IMR-90 (cell line): ENCODE data around the gene DNAH5. TPM values are rescaled to one million over a fixed set of nuclear protein-coding genes. Genes with fewer than 3 reads are reported as not detected.

ENCODE experiments used
- ATAC-seq: fragments of 200-7000 bp; cut with Tn5 transposase; 2 replicates; pipeline ENCODE4 v1.9.1; 2020; ENCODE audit warnings: low read depth, mild to moderate bottlenecking, moderate library complexity
- BruUV-seq: library from RNA; stranded (reverse); fragments of 400-500 nt; replicated peaks from 2 replicates; lab custom pipeline; 2021; lab: Mats Ljungman, UMichigan
- CTCF ChIA-PET: fragments of 300-600 bp; formaldehyde crosslinking; extraction: SDS; loops from one replicate; lab custom pipeline; 2021; ENCODE audit warnings: antibody characterized with exemption; lab: Yijun Ruan, JAX
- POLR2A ChIA-PET: fragments of 300-600 bp; sonication (Branson Sonifier 250); formaldehyde crosslinking; loops from one replicate; lab custom pipeline; 2022; ENCODE audit warnings: antibody characterized with exemption; ENCODE audit not compliant: unreplicated experiment; lab: Charles Lee
- DNase-seq: peaks from one replicate; pipeline ENCODE4 v3.0.0; 2013
- H2AFZ ChIP-seq: replicated peaks from 2 replicates; pipeline ENCODE3; 2013; ENCODE audit warnings: low read length, mild to moderate bottlenecking; ENCODE audit not compliant: poor library complexity
- H2AK5ac ChIP-seq: 2 replicates; pipeline ENCODE4 v1.6.1; 2013; ENCODE audit warnings: low read depth, low read length, inconsistent platforms
- H2AK9ac ChIP-seq: replicated peaks from 2 replicates; pipeline ENCODE3; 2013; ENCODE audit warnings: mild to moderate bottlenecking, low read depth, low read length, moderate library complexity; ENCODE audit not compliant: poor library complexity
- H2BK120ac ChIP-seq: 2 replicates; pipeline ENCODE4 v1.6.1; 2013; ENCODE audit warnings: low read depth, low read length, inconsistent platforms
- H2BK15ac ChIP-seq: 3 replicates; pipeline ENCODE4 v1.6.1; 2013; ENCODE audit warnings: low read depth, low read length, inconsistent platforms
- H2BK20ac ChIP-seq: 2 replicates; pipeline ENCODE4 v1.6.1; 2013; ENCODE audit warnings: low read depth, mild to moderate bottlenecking, inconsistent platforms, low read length, moderate library complexity
- H2BK5ac ChIP-seq: 2 replicates; pipeline ENCODE4 v1.6.1; 2013; ENCODE audit warnings: mild to moderate bottlenecking, low read depth, low read length, inconsistent platforms; ENCODE audit not compliant: poor library complexity, severe bottlenecking
- H3K14ac ChIP-seq: replicated peaks from 2 replicates; pipeline ENCODE4 v1.6.1; 2013; ENCODE audit warnings: low read depth, low read length, inconsistent platforms
- H3K18ac ChIP-seq: 2 replicates; pipeline ENCODE4 v1.6.1; 2013; ENCODE audit warnings: low read depth, low read length, control low read depth
- H3K23ac ChIP-seq: 2 replicates; pipeline ENCODE4 v1.6.1; 2013; ENCODE audit warnings: low read depth, low read length, inconsistent platforms
- H3K27ac ChIP-seq: 2 replicates; pipeline ENCODE4 v1.5.1; 2013; ENCODE audit warnings: mild to moderate bottlenecking, control low read depth, low read length; ENCODE audit not compliant: insufficient read depth
- H3K27me3 ChIP-seq: 2 replicates; pipeline ENCODE4 v1.6.1; 2013; ENCODE audit warnings: low read length; ENCODE audit not compliant: control insufficient read depth, insufficient read depth
- H3K36me3 ChIP-seq: 2 replicates; pipeline ENCODE4 v1.6.1; 2013; ENCODE audit warnings: low read length, mixed read lengths; ENCODE audit not compliant: control insufficient read depth, insufficient read depth
- H3K4ac ChIP-seq: 2 replicates; pipeline ENCODE4 v1.6.1; 2013; ENCODE audit warnings: low read depth, low read length, inconsistent platforms
- H3K4me1 ChIP-seq: 2 replicates; pipeline ENCODE4 v1.6.1; 2013; ENCODE audit warnings: low read length, mixed read lengths; ENCODE audit not compliant: control insufficient read depth, insufficient read depth
- H3K4me2 ChIP-seq: 2 replicates; pipeline ENCODE4 v1.6.1; 2013; ENCODE audit warnings: low read depth, mild to moderate bottlenecking, control low read depth, low read length, moderate library complexity
- H3K4me3 ChIP-seq: 2 replicates; pipeline ENCODE4 v1.5.1; 2013; ENCODE audit warnings: low read depth, mild to moderate bottlenecking, control low read depth, low read length, moderate library complexity; ENCODE audit not compliant: insufficient read depth
- H3K56ac ChIP-seq: 2 replicates; pipeline ENCODE4 v1.6.1; 2013; ENCODE audit warnings: low read length, inconsistent platforms; ENCODE audit not compliant: insufficient read depth; ENCODE audit errors: extremely low read depth
- H3K79me1 ChIP-seq, 2 experiments: 2 replicates each; pipeline ENCODE4 v1.6.1; 2013; ENCODE audit warnings: low read length in 2 of 2, inconsistent platforms in 1 of 2, low read depth in 1 of 2
- H3K9ac ChIP-seq: 2 replicates; pipeline ENCODE4 v1.6.1; 2013; ENCODE audit warnings: low read depth, low read length, control low read depth
- H3K9me1 ChIP-seq: 2 replicates; pipeline ENCODE4 v1.6.1; 2013; ENCODE audit warnings: low read length, inconsistent platforms; ENCODE audit not compliant: insufficient read depth
- H3K9me3 ChIP-seq: 2 replicates; pipeline ENCODE4 v1.6.1; 2013; ENCODE audit warnings: low read length; ENCODE audit not compliant: control insufficient read depth, insufficient read depth
- H4K20me1 ChIP-seq: 2 replicates; pipeline ENCODE4 v1.6.1; 2013; ENCODE audit warnings: low read length, inconsistent platforms; ENCODE audit not compliant: insufficient read depth
- H4K5ac ChIP-seq: 2 replicates; pipeline ENCODE4 v1.6.1; 2013; ENCODE audit warnings: mild to moderate bottlenecking, low read depth, low read length, control low read depth
- H4K8ac ChIP-seq, 2 experiments: 2 replicates each; pipeline ENCODE4 v1.6.1; 2013; ENCODE audit warnings: low read depth in 2 of 2, low read length in 2 of 2, control low read depth in 1 of 2, inconsistent platforms in 1 of 2
- H4K91ac ChIP-seq: 2 replicates; pipeline ENCODE4 v1.6.1; 2013; ENCODE audit warnings: low read depth, low read length, inconsistent platforms; ENCODE audit not compliant: insufficient read depth
- CEBPB ChIP-seq: IDR thresholded peaks from 2 replicates; pipeline ENCODE4 v1.6.1; 2012; ENCODE audit warnings: low read depth, low read length, improper control_type of control experiment
- CTCF ChIP-seq: conservative IDR thresholded peaks from 2 replicates; pipeline ENCODE4 v1.5.1; 2012; ENCODE audit warnings: mild to moderate bottlenecking, low read depth, low read length, improper control_type of control experiment
- ELK1 ChIP-seq: fragments of 150-350 bp; IDR thresholded peaks from 2 replicates; pipeline ENCODE4 v1.6.1; 2016; ENCODE audit warnings: low read depth, mild to moderate bottlenecking, low read length, moderate library complexity, borderline replicate concordance
- MAZ ChIP-seq: IDR thresholded peaks from 2 replicates; pipeline ENCODE4 v1.6.1; 2012; ENCODE audit warnings: low read depth, mild to moderate bottlenecking, low read length, improper control_type of control experiment, moderate library complexity, borderline replicate concordance
- MXI1 ChIP-seq: IDR thresholded peaks from 2 replicates; pipeline ENCODE4 v1.6.1; 2012; ENCODE audit warnings: low read depth, mild to moderate bottlenecking, low read length, moderate library complexity, borderline replicate concordance
- WGBS, 2 experiments: methylation state at CpG; one replicate each; pipeline versions ENCODE4 v1.1.5 to v1.1.7; 2013; ENCODE audit warnings: missing lambda C conversion rate in 2 of 2; ENCODE audit not compliant: insufficient read length in 1 of 2; ENCODE audit errors: extremely low coverage in 2 of 2; 5-methylcytosine and 5-hydroxymethylcytosine counted together
- dilution Hi-C: fragments of 300-500 bp; cut with HindIII; formaldehyde crosslinking; loops from one replicate; pipeline ENCODE4 v1.14.3; 2018; ENCODE audit warnings: low sequenced_read_pairs; ENCODE audit not compliant: unreplicated experiment
- in situ Hi-C: fragments of 300-500 bp; cut with MboI; formaldehyde crosslinking; loops from 3 replicates; pipeline ENCODE4 v1.14.3; 2019; ENCODE audit warnings: low sequenced_read_pairs, inconsistent platforms, mixed read lengths
- intact Hi-C: fragments of 100-400 bp; cut with micrococcal nuclease; formaldehyde crosslinking; loops from 2 replicates; pipeline ENCODE4 v1.10.0; 2022
- polyA plus RNA-seq, 3 experiments: library from polyadenylated mRNA; depleted of rRNA; stranded (reverse); fragments of >200 nt; gene quantifications; 2 replicates each; pipeline ENCODE4 v1.2.3, GENCODE V29; 2012; ENCODE audit warnings: low replicate concordance in 1 of 3
- total RNA-seq: library from RNA; depleted of rRNA; stranded (reverse); fragments of >200 nt; gene quantifications from 2 replicates; pipeline ENCODE4 v1.2.3, GENCODE V29; 2012

DNAH5 gene
- total and polyA plus RNA-seq, 2 of the 4 experiments (the other 2 are of a cell fraction) = 1.9 to 4.3 TPM

GRCh38 chr5:13975246-13975645, 30.8 kb upstream of the DNAH5 start:
- H2BK120ac ChIP-seq = no peak overlapping the region
- H3K56ac ChIP-seq = no peak overlapping the region
- H3K23ac ChIP-seq = no peak overlapping the region
- no peak overlapping the region for H2AK9ac ChIP-seq
- no peak for ATAC-seq
- H4K5ac ChIP-seq = no peak overlapping the region
- H3K9me1 ChIP-seq = peaks cover 10% of the 10 kb centered on the region; the same call in 1 of the 2 replicates
- in situ Hi-C loops (loop anchor here (25.0 kb wide), 1 partner anchor 687 kb away; the partner anchor contains the start of gene OTULIN), dilution Hi-C loops (no loop called here), intact Hi-C loops (loop anchor here (5.0 kb wide), 1 partner anchor 1037 kb away; no protein-coding TSS in a partner anchor)
- H3K4me2 ChIP-seq = no peak overlapping the region
- H4K91ac ChIP-seq = no peak overlapping the region
- H2BK5ac ChIP-seq = no peak overlapping the region
- H3K27me3 ChIP-seq = no peaks in the 10 kb centered on the region
- no peak overlapping the region for H3K9ac ChIP-seq
- DNase-seq = no peak
- H3K4me1 ChIP-seq = peaks cover 5% of the 10 kb centered on the region
- BruUV-seq = no TSS peak
- no peak overlapping the region for H4K8ac ChIP-seq
- no peak overlapping the region for H3K27ac ChIP-seq
- H3K18ac ChIP-seq = no peak overlapping the region
- H3K4ac ChIP-seq = no peak overlapping the region
- no peaks in the 10 kb centered on the region for H3K9me3 ChIP-seq
- TF ChIP-seq MAZ = no peak
- no peak for TF ChIP-seq MXI1
- no peak for TF ChIP-seq CTCF
- TF ChIP-seq ELK1 = no peak
- TF ChIP-seq CEBPB = no peak
- H2BK20ac ChIP-seq = no peak overlapping the region
- H3K4me3 ChIP-seq = no peak overlapping the region
- no peak overlapping the region for H2AFZ ChIP-seq
- no peak overlapping the region for H2BK15ac ChIP-seq
- H4K20me1 ChIP-seq = peaks cover 5% of the 10 kb centered on the region; the same call in 1 of the 2 replicates
- no peak overlapping the region for H3K14ac ChIP-seq
- CTCF ChIA-PET = no interaction called here
- H3K79me1 ChIP-seq = peaks cover 14 to 40% of the 10 kb centered on the region in 2 experiments; a peak in 3 of 4 replicates
- H3K36me3 ChIP-seq = peaks cover 6% of the 10 kb centered on the region; the same call in 1 of the 2 replicates
- POLR2A ChIA-PET = no interaction called here
- no peak overlapping the region for H2AK5ac ChIP-seq
- no CpG with 5 or more reads among the region's 2 CpGs for WGBS, 2 experiments
